HCT116 (cell line): Measurements from ENCODE around the gene CTDSP1. TPM values are rescaled to one million over a fixed set of nuclear protein-coding genes. Genes with fewer than 3 reads are reported as not detected.

Source experiments
- ATAC-seq: fragments of 200-7000 bp; cut with Tn5 transposase; 2 replicates; pipeline ENCODE4 v1.9.1; 2020; ENCODE audit warnings: mild to moderate bottlenecking, moderate library complexity
- BruUV-seq: library from RNA; stranded (reverse); fragments of 400-500 nt; replicated peaks from 2 replicates; lab custom pipeline; 2021; lab: Mats Ljungman, UMichigan
- CTCF ChIA-PET: fragments of 300-600 bp; sonication (Branson Sonifier 250); formaldehyde crosslinking; loops from one replicate; lab custom pipeline; 2021; ENCODE audit warnings: antibody characterized with exemption; lab: Charles Lee
- POLR2A ChIA-PET: fragments of 300-600, 350-600 bp; sonication (Branson Sonifier 250); formaldehyde crosslinking; loops from one replicate; lab custom pipeline; 2021; ENCODE audit warnings: antibody characterized with exemption; lab: Charles Lee
- RAD21 ChIA-PET, 2 experiments: fragments of 300-600 bp; sonication (Branson Sonifier 250); formaldehyde crosslinking; loops; one replicate each; lab custom pipeline; 2023; ENCODE audit warnings: low total read pairs in 2 of 2; ENCODE audit not compliant: uncharacterized antibody in 2 of 2, unreplicated experiment in 2 of 2, low non-redundant PET in 1 of 2; lab: Charles Lee
- DNase-seq: peaks from one replicate; pipeline ENCODE4 v3.0.0-alpha.2; 2010; ENCODE audit warnings: low read depth, low spot score
- H2AFZ ChIP-seq: fragments of 200-600 bp; shearing (Covaris generic), sonication (generic); 2 replicates; pipeline ENCODE4 v1.6.1; 2017; ENCODE audit warnings: low read depth, mixed run types, mixed read lengths, antibody characterized with exemption, low read length; ENCODE audit not compliant: poor library complexity, severe bottlenecking
- H3K27ac ChIP-seq: 2 replicates; pipeline ENCODE4 v1.5.1; 2012; ENCODE audit warnings: low read depth, low read length
- H3K27me3 ChIP-seq: fragments of 200-600 bp; sonication (generic); 2 replicates; pipeline ENCODE4 v1.6.1; 2016; ENCODE audit warnings: mixed run types, low read length, mixed read lengths; ENCODE audit not compliant: insufficient read depth
- H3K36me3 ChIP-seq, 2 experiments: fragments of 200-500 bp in 1 of 2; fragments of 200-600 bp in 1 of 2; sonication (Bioruptor generic) in 1 of 2; sonication (generic) in 1 of 2; 2 replicates each; pipeline versions ENCODE4 v1.5.1 to v1.6.1; 2014 to 2016; ENCODE audit warnings: low read length in 2 of 2, inconsistent platforms in 1 of 2, mixed read lengths in 1 of 2, mixed run types in 1 of 2; ENCODE audit not compliant: insufficient read depth in 2 of 2, control insufficient read depth in 1 of 2
- H3K4me1 ChIP-seq, 2 experiments: fragments of 200-600 bp in 1 of 2; sonication (generic) in 1 of 2; 2 replicates each; pipeline versions ENCODE4 v1.5.1 to v1.6.1; 2012 to 2017; ENCODE audit warnings: low read length in 2 of 2, inconsistent platforms in 1 of 2, mild to moderate bottlenecking in 1 of 2, mixed read lengths in 1 of 2, mixed run types in 1 of 2, moderate library complexity in 1 of 2; ENCODE audit not compliant: insufficient read depth in 2 of 2, control insufficient read depth in 1 of 2
- H3K4me2 ChIP-seq: fragments of 200-600 bp; sonication (generic); 2 replicates; pipeline ENCODE4 v1.6.1; 2017; ENCODE audit warnings: mixed run types, low read length, mixed read lengths
- H3K4me3 ChIP-seq, 2 experiments: fragments of 200-600 bp in 1 of 2; sonication (generic) in 1 of 2; replicated peaks in 1 of 2; 2 replicates each; pipeline ENCODE4 v1.5.1; 2011 to 2016; ENCODE audit warnings: low read length in 2 of 2, control low read depth in 1 of 2, low read depth in 1 of 2, mild to moderate bottlenecking in 1 of 2, mixed read lengths in 1 of 2, mixed run types in 1 of 2
- H3K79me2 ChIP-seq: fragments of 200-600 bp; sonication (generic); 2 replicates; pipeline ENCODE4 v1.6.1; 2017; ENCODE audit warnings: mild to moderate bottlenecking, mixed run types, low read length, moderate library complexity, mixed read lengths; ENCODE audit not compliant: insufficient read depth
- H3K9ac ChIP-seq: fragments of 200-600 bp; sonication (generic); 2 replicates; pipeline ENCODE4 v1.6.1; 2016; ENCODE audit warnings: low read length, mixed read lengths
- H3K9me2 ChIP-seq: fragments of 200-600 bp; sonication (generic), shearing (Covaris generic); 2 replicates; pipeline ENCODE4 v1.6.1; 2017; ENCODE audit warnings: mixed run types, mild to moderate bottlenecking, moderate library complexity; ENCODE audit not compliant: insufficient read depth
- H3K9me3 ChIP-seq, 2 experiments: fragments of 200-500 bp in 1 of 2; fragments of 200-600 bp in 1 of 2; sonication (Bioruptor generic) in 1 of 2; sonication (generic) in 1 of 2; 2 replicates each; pipeline ENCODE4 v1.6.1; 2014 to 2017; ENCODE audit warnings: low read length in 2 of 2, mixed read lengths in 2 of 2, inconsistent platforms in 1 of 2, low read depth in 1 of 2, mild to moderate bottlenecking in 1 of 2, mixed run types in 1 of 2, moderate library complexity in 1 of 2; ENCODE audit not compliant: control insufficient read depth in 1 of 2, insufficient read depth in 1 of 2
- H4K20me1 ChIP-seq: fragments of 200-600 bp; sonication (generic), shearing (Covaris generic); 2 replicates; pipeline ENCODE4 v1.6.1; 2017; ENCODE audit warnings: mixed run types, mild to moderate bottlenecking, moderate library complexity; ENCODE audit not compliant: insufficient read depth
- CEBPB ChIP-seq: IDR thresholded peaks from 2 replicates; pipeline ENCODE4 v1.6.1; 2012; ENCODE audit warnings: low read depth
- ELF1 ChIP-seq: IDR thresholded peaks from 2 replicates; pipeline ENCODE4 v1.6.1; 2012; ENCODE audit warnings: low read depth, borderline replicate concordance
- EZH2 ChIP-seq: fragments of 200-600 bp; sonication (generic); IDR thresholded peaks from 2 replicates; pipeline ENCODE4 v1.6.1; 2017; ENCODE audit warnings: antibody characterized with exemption, mixed run types
- EZH2phosphoT487 ChIP-seq: fragments of 200-600 bp; IDR thresholded peaks from 2 replicates; pipeline ENCODE4 v1.6.1; 2018; ENCODE audit warnings: antibody characterized with exemption, borderline replicate concordance
- JUND ChIP-seq: IDR thresholded peaks from 2 replicates; pipeline ENCODE4 v1.6.1; 2012
- POLR2AphosphoS5 ChIP-seq: IDR thresholded peaks from 2 replicates; pipeline ENCODE4 v1.6.1; 2011; ENCODE audit warnings: mild to moderate bottlenecking, low read depth, low read length, moderate library complexity
- RAD21 ChIP-seq: IDR thresholded peaks from 2 replicates; pipeline ENCODE4 v1.6.1; 2012; ENCODE audit warnings: low read depth, mild to moderate bottlenecking
- SIN3A ChIP-seq: IDR thresholded peaks from 2 replicates; pipeline ENCODE4 v1.6.1; 2012; ENCODE audit warnings: low read depth
- SP1 ChIP-seq: IDR thresholded peaks from 2 replicates; pipeline ENCODE4 v1.6.1; 2012; ENCODE audit warnings: low read depth
- SRF ChIP-seq: IDR thresholded peaks from 2 replicates; pipeline ENCODE4 v1.6.1; 2012; ENCODE audit warnings: low read depth
- YY1 ChIP-seq: IDR thresholded peaks from 2 replicates; pipeline ENCODE4 v1.6.1; 2011; ENCODE audit warnings: low read length, low read depth, moderate library complexity, mild to moderate bottlenecking; ENCODE audit not compliant: insufficient replicate concordance; ENCODE audit errors: extremely low read depth
- ZFX ChIP-seq: fragments of 450-650 bp; IDR thresholded peaks from 2 replicates; pipeline ENCODE4 v1.6.1; 2017
- ZNF274 ChIP-seq: fragments of 200-500 bp; sonication (Bioruptor generic); IDR thresholded peaks from 2 replicates; pipeline ENCODE4 v1.6.1; 2014; ENCODE audit warnings: mild to moderate bottlenecking, low read depth, low read length, inconsistent platforms
- intact Hi-C: fragments of 100-400 bp; cut with micrococcal nuclease; formaldehyde crosslinking; loops from 2 replicates; pipeline ENCODE4 v1.10.0; 2022
- total RNA-seq: library from RNA; stranded (reverse); gene quantifications from one replicate; pipeline ENCODE4 v1.2.1, GENCODE V29; 2021; ENCODE audit not compliant: unreplicated experiment
- TF ChIP-seq, protein P1 (sequence below): IDR thresholded peaks from 2 replicates; pipeline ENCODE4 v1.6.1; 2011; ENCODE audit warnings: mild to moderate bottlenecking, low read length, moderate library complexity; ENCODE audit not compliant: insufficient replicate concordance; ENCODE audit errors: extremely low read depth
- TF ChIP-seq, protein P2 (sequence below): IDR thresholded peaks from 2 replicates; pipeline ENCODE4 v1.6.1; 2012; ENCODE audit warnings: low read depth
- TF ChIP-seq, protein P3 (sequence below): IDR thresholded peaks from 2 replicates; pipeline ENCODE4 v1.6.1; 2012

CTDSP1 gene
- total RNA-seq, 1 experiment from 2014 or later: 90.7 TPM

- H3K79me2 ChIP-seq: no peaks in the 10 kb centered on the region
- no peak for TF ChIP-seq EZH2phosphoT487
- TF ChIP-seq EZH2: no peak
- no peak for TF ChIP-seq SP1
- TF ChIP-seq, protein P1, sequence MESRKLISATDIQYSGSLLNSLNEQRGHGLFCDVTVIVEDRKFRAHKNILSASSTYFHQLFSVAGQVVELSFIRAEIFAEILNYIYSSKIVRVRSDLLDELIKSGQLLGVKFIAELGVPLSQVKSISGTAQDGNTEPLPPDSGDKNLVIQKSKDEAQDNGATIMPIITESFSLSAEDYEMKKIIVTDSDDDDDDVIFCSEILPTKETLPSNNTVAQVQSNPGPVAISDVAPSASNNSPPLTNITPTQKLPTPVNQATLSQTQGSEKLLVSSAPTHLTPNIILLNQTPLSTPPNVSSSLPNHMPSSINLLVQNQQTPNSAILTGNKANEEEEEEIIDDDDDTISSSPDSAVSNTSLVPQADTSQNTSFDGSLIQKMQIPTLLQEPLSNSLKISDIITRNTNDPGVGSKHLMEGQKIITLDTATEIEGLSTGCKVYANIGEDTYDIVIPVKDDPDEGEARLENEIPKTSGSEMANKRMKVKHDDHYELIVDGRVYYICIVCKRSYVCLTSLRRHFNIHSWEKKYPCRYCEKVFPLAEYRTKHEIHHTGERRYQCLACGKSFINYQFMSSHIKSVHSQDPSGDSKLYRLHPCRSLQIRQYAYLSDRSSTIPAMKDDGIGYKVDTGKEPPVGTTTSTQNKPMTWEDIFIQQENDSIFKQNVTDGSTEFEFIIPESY: no peak
- no peak for TF ChIP-seq YY1
- TF ChIP-seq, protein P2, sequence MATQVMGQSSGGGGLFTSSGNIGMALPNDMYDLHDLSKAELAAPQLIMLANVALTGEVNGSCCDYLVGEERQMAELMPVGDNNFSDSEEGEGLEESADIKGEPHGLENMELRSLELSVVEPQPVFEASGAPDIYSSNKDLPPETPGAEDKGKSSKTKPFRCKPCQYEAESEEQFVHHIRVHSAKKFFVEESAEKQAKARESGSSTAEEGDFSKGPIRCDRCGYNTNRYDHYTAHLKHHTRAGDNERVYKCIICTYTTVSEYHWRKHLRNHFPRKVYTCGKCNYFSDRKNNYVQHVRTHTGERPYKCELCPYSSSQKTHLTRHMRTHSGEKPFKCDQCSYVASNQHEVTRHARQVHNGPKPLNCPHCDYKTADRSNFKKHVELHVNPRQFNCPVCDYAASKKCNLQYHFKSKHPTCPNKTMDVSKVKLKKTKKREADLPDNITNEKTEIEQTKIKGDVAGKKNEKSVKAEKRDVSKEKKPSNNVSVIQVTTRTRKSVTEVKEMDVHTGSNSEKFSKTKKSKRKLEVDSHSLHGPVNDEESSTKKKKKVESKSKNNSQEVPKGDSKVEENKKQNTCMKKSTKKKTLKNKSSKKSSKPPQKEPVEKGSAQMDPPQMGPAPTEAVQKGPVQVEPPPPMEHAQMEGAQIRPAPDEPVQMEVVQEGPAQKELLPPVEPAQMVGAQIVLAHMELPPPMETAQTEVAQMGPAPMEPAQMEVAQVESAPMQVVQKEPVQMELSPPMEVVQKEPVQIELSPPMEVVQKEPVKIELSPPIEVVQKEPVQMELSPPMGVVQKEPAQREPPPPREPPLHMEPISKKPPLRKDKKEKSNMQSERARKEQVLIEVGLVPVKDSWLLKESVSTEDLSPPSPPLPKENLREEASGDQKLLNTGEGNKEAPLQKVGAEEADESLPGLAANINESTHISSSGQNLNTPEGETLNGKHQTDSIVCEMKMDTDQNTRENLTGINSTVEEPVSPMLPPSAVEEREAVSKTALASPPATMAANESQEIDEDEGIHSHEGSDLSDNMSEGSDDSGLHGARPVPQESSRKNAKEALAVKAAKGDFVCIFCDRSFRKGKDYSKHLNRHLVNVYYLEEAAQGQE: no peak
- no peak for TF ChIP-seq JUND
- TF ChIP-seq, protein P3, sequence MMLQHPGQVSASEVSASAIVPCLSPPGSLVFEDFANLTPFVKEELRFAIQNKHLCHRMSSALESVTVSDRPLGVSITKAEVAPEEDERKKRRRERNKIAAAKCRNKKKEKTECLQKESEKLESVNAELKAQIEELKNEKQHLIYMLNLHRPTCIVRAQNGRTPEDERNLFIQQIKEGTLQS: no peak
- no peak for TF ChIP-seq SRF
- TF ChIP-seq ZFX: no peak
- no peak for TF ChIP-seq CEBPB
- TF ChIP-seq ELF1: no peak
- TF ChIP-seq SIN3A: no peak
- no peak for TF ChIP-seq RAD21
- TF ChIP-seq ZNF274: no peak
- TF ChIP-seq POLR2AphosphoS5: no peak
- ChIA-PET POLR2A (no interaction called here), CTCF (no interaction called here), RAD21 (no interaction called here)
- ATAC-seq (no peak), DNase-seq (no peak)
- H3K36me3 ChIP-seq: no peaks in the 10 kb centered on the region
- no peak overlapping the region for H3K4me3 ChIP-seq
- no peaks in the 10 kb centered on the region for H3K9me3 ChIP-seq
- no peaks in the 10 kb centered on the region for H3K27me3 ChIP-seq
- H3K9ac ChIP-seq: no peak overlapping the region
- no TSS peak for BruUV-seq
- no peaks in the 10 kb centered on the region for H4K20me1 ChIP-seq
- intact Hi-C loops: no loop called here
- H3K27ac ChIP-seq: no peak overlapping the region
- peaks cover 0 to 8% of the 10 kb centered on the region in 2 experiments; a peak in 2 of 4 replicates for H3K4me1 ChIP-seq
- H2AFZ ChIP-seq: no peak overlapping the region
- no peak overlapping the region for H3K4me2 ChIP-seq
- no peaks in the 10 kb centered on the region for H3K9me2 ChIP-seq
These were observed 12.1 kb upstream of the CTDSP1 start for GRCh38 chr2:218387369-218388194.
